Keratinocyte (primary cell): Measurements from ENCODE around the gene ESF1.

Experiments
- CTCF ChIP-seq, 3 experiments: IDR thresholded peaks in 1 of 3; conservative IDR thresholded peaks in 1 of 3; optimal IDR thresholded peaks in 1 of 3; 2 replicates in 2 of 3; 3 replicates in 1 of 3; pipeline versions ENCODE3 to v1.5.1; 2011; ENCODE audit warnings: low read length in 3 of 3, mild to moderate bottlenecking in 3 of 3, moderate library complexity in 2 of 3, control low read depth in 1 of 3, inconsistent platforms in 1 of 3; ENCODE audit not compliant: insufficient read depth in 2 of 3; ENCODE audit errors: extremely low read depth in 1 of 3
- EZH2 ChIP-seq: IDR thresholded peaks from one replicate; pipeline ENCODE4 v1.6.1; 2012; ENCODE audit warnings: inconsistent platforms, mild to moderate bottlenecking, low read length, moderate library complexity

- TF ChIP-seq CTCF (optimal IDR thresholded peaks at IDR 0.05 in 1 of 3, IDR thresholded peaks at IDR 0.05 in 1 of 3, conservative IDR thresholded peaks at IDR 0.05 in 1 of 3; ENCODE audit: extremely low read depth in 1 of 3, insufficient read depth in 2 of 3, low read length in 3 of 3) = no peak
- TF ChIP-seq EZH2 = no peak
These were observed 5.9 kb downstream of the ESF1 start for GRCh38 chr20:13778827-13779226.
